MCF 10A (cell line): ENCODE data around the gene PCSK6. TPM values are rescaled to one million over a fixed set of nuclear protein-coding genes. Genes with fewer than 3 reads are reported as not detected.

Experiments used
- BruUV-seq: library from RNA; stranded (reverse); fragments of 400-500 nt; replicated peaks from 2 replicates; lab custom pipeline; 2021; lab: Mats Ljungman, UMichigan
- CTCF ChIA-PET: fragments of 300-600 bp; sonication (Branson Sonifier 250); formaldehyde crosslinking; extraction: SDS; loops from one replicate; lab custom pipeline; 2021; ENCODE audit warnings: antibody characterized with exemption, inconsistent platforms; lab: Yijun Ruan, JAX
- POLR2A ChIA-PET: fragments of 300-600, 350-650 bp; sonication (Branson Sonifier 250); formaldehyde crosslinking; extraction: SDS; loops from one replicate; lab custom pipeline; 2020; ENCODE audit warnings: antibody characterized with exemption, inconsistent platforms; lab: Yijun Ruan, JAX
- DNase-seq: peaks from one replicate; pipeline ENCODE4 v3.0.0-alpha.2; 2018; ENCODE audit not compliant: unreplicated experiment
- H3K27ac Mint-ChIP-seq: one replicate; pipeline ENCODE4 v1.8.0; 2022; ENCODE audit warnings: mild to moderate bottlenecking, low read depth, mixed read lengths; ENCODE audit not compliant: unreplicated experiment
- H3K27me3 Mint-ChIP-seq: one replicate; pipeline ENCODE4 v1.8.0; 2022; ENCODE audit warnings: mixed read lengths; ENCODE audit not compliant: insufficient read depth, unreplicated experiment
- H3K36me3 Mint-ChIP-seq: one replicate; pipeline ENCODE4 v1.8.0; 2022; ENCODE audit warnings: mild to moderate bottlenecking, moderate library complexity, mixed read lengths; ENCODE audit not compliant: insufficient read depth, unreplicated experiment
- H3K4me1 Mint-ChIP-seq: one replicate; pipeline ENCODE4 v1.8.0; 2022; ENCODE audit warnings: mixed read lengths; ENCODE audit not compliant: insufficient read depth, unreplicated experiment
- H3K4me3 Mint-ChIP-seq: one replicate; pipeline ENCODE4 v1.8.0; 2022; ENCODE audit warnings: mild to moderate bottlenecking, moderate library complexity, mixed read lengths; ENCODE audit not compliant: unreplicated experiment
- H3K9me3 Mint-ChIP-seq: one replicate; pipeline ENCODE4 v1.8.0; 2022; ENCODE audit warnings: mixed read lengths; ENCODE audit not compliant: unreplicated experiment
- CTCF ChIP-seq: fragments of 200-600 bp; IDR thresholded peaks from one replicate; pipeline ENCODE4 v1.8.0; 2022; ENCODE audit warnings: antibody characterized with exemption, mild to moderate bottlenecking; ENCODE audit not compliant: unreplicated experiment
- intact Hi-C: fragments of 100-400 bp; cut with micrococcal nuclease; formaldehyde crosslinking; loops from 2 replicates; pipeline ENCODE4 v1.14.1; 2022
- total RNA-seq: library from RNA; stranded (reverse); gene quantifications from 2 replicates; pipeline ENCODE4 v1.2.3, GENCODE V29; 2022

PCSK6 gene
- total RNA-seq, 1 experiment from 2014 or later: 30.8 TPM

DNA sequence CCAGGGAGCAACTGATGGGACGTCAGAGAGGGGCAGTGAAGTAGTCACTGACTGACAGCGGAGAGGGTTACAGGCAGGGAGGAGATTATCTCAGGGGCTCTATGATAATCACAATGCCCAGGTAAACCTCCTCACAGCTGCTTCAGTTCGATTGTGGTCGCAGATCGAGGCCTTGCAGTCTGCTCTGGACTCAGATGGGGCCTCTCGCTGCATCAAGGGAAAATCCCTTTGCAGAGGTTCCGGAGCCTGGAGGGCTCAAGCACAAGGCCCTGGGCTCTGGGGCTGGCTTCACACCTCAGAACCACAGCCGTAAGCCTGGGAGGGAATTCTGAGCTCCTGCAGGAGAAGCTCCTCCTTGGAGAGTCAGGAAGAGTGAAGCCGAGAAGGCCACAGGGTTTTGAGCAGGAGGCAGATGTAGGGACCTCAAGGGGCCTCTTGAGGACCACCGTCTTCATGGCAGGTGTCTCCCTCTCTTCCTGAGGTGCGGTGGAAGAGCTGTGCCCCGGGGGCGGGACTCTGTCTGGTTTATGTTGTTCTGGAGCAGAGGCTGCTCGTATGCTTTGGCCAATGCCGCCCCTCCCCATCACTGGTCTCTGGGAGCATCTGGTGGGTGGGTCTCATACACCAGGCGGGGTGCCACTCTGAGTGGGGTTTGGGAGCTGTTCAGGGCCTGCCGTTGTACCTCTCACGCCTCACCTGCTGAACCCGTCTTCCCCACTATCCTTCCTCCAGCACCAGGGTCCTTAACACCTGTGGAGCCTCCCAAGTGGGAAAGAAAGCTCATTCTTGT lies 175.0 kb downstream of the PCSK6 start:
- H3K27ac Mint-ChIP-seq: no peak overlapping the region
- no peaks in the 10 kb centered on the region for H3K27me3 Mint-ChIP-seq
- BruUV-seq: no TSS peak
- peaks cover 8% of the 10 kb centered on the region for H3K36me3 Mint-ChIP-seq
- ChIA-PET CTCF (interaction anchor here (0.5 kb wide), 1 partner anchor 327 kb away, joined by 3 read pairs; no protein-coding TSS in a partner anchor), POLR2A (interaction anchor here (0.7 kb wide), 1 partner anchor 133 kb away, joined by 3 read pairs; no protein-coding TSS in a partner anchor)
- intact Hi-C loops: no loop called here
- no peak overlapping the region for H3K4me3 Mint-ChIP-seq
- H3K4me1 Mint-ChIP-seq: peaks cover 14% of the 10 kb centered on the region
- DNase-seq: no peak
- TF ChIP-seq CTCF: no peak
- peaks cover 7% of the 10 kb centered on the region for H3K9me3 Mint-ChIP-seq

- TF ChIP-seq CTCF: no peak
- CTCF ChIA-PET: interaction anchor here (1.0 to 1.6 kb wide), 2 partner anchors 39 to 328 kb away, joined by 3 to 4 read pairs; no protein-coding TSS in a partner anchor
- Mint-ChIP-seq H3K4me3 (no peak overlapping the region), H3K36me3 (peaks cover 8% of the 10 kb centered on the region), H3K4me1 (peaks cover 4% of the 10 kb centered on the region), H3K27ac (no peak overlapping the region), H3K27me3 (no peaks in the 10 kb centered on the region), H3K9me3 (peaks cover 7% of the 10 kb centered on the region)
- POLR2A ChIA-PET: no interaction called here
- no TSS peak for BruUV-seq
- intact Hi-C loops: no loop called here
- no peak for DNase-seq
These were observed 176.3 kb downstream of the PCSK6 start for GRCh38 chr15:101313041-101313761.

- DNase-seq: no peak
- ChIA-PET CTCF (interaction anchor here (1.1 kb wide), 1 partner anchor 13 kb away, joined by 3 read pairs; no protein-coding TSS in a partner anchor), POLR2A (no interaction called here)
- TF ChIP-seq CTCF: no peak
- Mint-ChIP-seq H3K27ac (no peak overlapping the region), H3K4me1 (no peaks in the 10 kb centered on the region), H3K27me3 (no peaks in the 10 kb centered on the region), H3K4me3 (no peak overlapping the region), H3K9me3 (peaks cover 7% of the 10 kb centered on the region), H3K36me3 (no peaks in the 10 kb centered on the region)
- BruUV-seq: no TSS peak
- intact Hi-C loops: no loop called here
These were observed 179.0 kb downstream of the PCSK6 start for GRCh38 chr15:101310508-101310907.

DNA sequence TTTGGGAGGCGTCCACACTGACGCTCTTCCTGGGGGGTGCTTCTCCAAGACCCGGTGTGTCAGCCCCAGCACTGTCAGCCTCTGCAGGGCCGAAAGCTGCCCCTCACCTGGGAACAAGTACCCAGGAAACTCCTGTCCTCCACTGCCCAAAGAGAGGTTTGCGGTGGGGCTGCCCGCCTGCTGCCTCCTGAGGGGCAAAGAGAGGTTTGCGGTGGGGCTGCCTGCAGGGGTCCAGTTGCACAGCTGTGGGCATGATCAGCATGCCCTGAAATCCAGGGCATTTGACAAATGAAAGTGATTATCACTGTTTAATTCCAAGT lies 179.4 kb downstream of the PCSK6 start:
- DNase-seq: no peak
- no peak overlapping the region for H3K4me3 Mint-ChIP-seq
- peaks cover 7% of the 10 kb centered on the region for H3K9me3 Mint-ChIP-seq
- TF ChIP-seq CTCF: no peak
- no TSS peak for BruUV-seq
- intact Hi-C loops: no loop called here
- H3K36me3 Mint-ChIP-seq: no peaks in the 10 kb centered on the region
- no peak overlapping the region for H3K27ac Mint-ChIP-seq
- POLR2A ChIA-PET: no interaction called here
- H3K4me1 Mint-ChIP-seq: no peaks in the 10 kb centered on the region
- no peaks in the 10 kb centered on the region for H3K27me3 Mint-ChIP-seq
- CTCF ChIA-PET: interaction anchor here (0.6 to 1.1 kb wide), 2 partner anchors 12 to 348 kb away, joined by 3 to 6 read pairs; no protein-coding TSS in a partner anchor
